HFFc6 (cell line): ENCODE data around the gene ALDH16A1. TPM values are rescaled to one million over a fixed set of nuclear protein-coding genes. Genes with fewer than 3 reads are reported as not detected.

Experiments
- DNase-seq: peaks from one replicate; pipeline ENCODE4 v3.0.0-alpha.2; 2018
- H3K27ac Mint-ChIP-seq: 2 replicates; pipeline ENCODE4 v1.8.0; 2020; ENCODE audit warnings: mild to moderate bottlenecking, mixed read lengths
- H3K27me3 Mint-ChIP-seq: 2 replicates; pipeline ENCODE4 v1.8.0; 2021; ENCODE audit warnings: mild to moderate bottlenecking, moderate library complexity, mixed read lengths; ENCODE audit not compliant: insufficient read depth
- H3K36me3 Mint-ChIP-seq: 2 replicates; pipeline ENCODE4 v1.8.0; 2021; ENCODE audit warnings: low read depth, mixed read lengths
- H3K4me1 Mint-ChIP-seq: 2 replicates; pipeline ENCODE4 v1.8.0; 2020; ENCODE audit warnings: low read depth, mixed read lengths
- H3K4me3 Mint-ChIP-seq: 2 replicates; pipeline ENCODE4 v1.8.0; 2020; ENCODE audit warnings: mild to moderate bottlenecking, moderate library complexity, mixed read lengths
- H3K9me3 Mint-ChIP-seq: 2 replicates; pipeline ENCODE4 v1.8.0; 2020; ENCODE audit warnings: mild to moderate bottlenecking, mixed read lengths
- CTCF ChIP-seq: fragments of 200-600 bp; sonication (generic); IDR thresholded peaks from 2 replicates; pipeline ENCODE4 v1.5.0; 2021; ENCODE audit warnings: antibody characterized with exemption, mild to moderate bottlenecking
- total RNA-seq, 6 experiments: library from RNA; stranded (reverse); fragmentation: NEBNext Ultra II Directional; extraction: Animal tissue kit (Norgen Biotek cat#: 25700); gene quantifications; 2 replicates in 1 of 6; 3 replicates in 5 of 6; pipeline ENCODE4 v1.2.3, GENCODE V29; 2021

The ALDH16A1 gene
- total RNA-seq, 6 experiments from 2014 or later: 13.9 to 23.0 (median 19.8) TPM

GRCh38 chr19:49415810-49416200 is 37.2 kb upstream of the ALDH16A1 start:
- H3K27me3 Mint-ChIP-seq: peaks cover 54% of the 10 kb centered on the region
- no peak for DNase-seq
- no peaks in the 10 kb centered on the region for H3K9me3 Mint-ChIP-seq
- no peak overlapping the region for H3K27ac Mint-ChIP-seq
- TF ChIP-seq CTCF: no peak
- H3K4me1 Mint-ChIP-seq: no peaks in the 10 kb centered on the region
- no peak overlapping the region for H3K4me3 Mint-ChIP-seq
- H3K36me3 Mint-ChIP-seq: no peaks in the 10 kb centered on the region

DNA sequence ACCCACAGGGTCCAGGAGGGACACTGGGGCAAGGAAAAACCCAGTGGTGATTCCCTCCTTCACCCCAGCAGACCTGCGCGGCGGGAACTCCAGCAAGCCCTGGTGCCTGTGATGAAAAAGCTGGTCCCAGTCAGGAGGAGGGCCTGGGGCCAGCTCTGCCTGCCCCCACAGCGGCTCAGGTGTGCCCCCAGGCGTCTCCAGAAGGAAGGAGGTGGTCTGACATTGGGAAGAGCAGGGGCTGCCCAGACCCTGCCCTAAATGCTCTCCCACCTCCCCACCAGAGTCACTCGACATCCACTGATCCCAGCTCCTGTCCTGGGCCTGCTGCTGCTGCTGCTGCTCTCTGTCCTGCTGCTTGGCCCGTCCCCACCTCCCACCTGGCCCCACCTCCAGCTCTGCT is 35.9 kb upstream of the ALDH16A1 start:
- Mint-ChIP-seq H3K4me3 (no peak overlapping the region), H3K27ac (no peak overlapping the region), H3K36me3 (no peaks in the 10 kb centered on the region), H3K27me3 (peaks cover 62% of the 10 kb centered on the region), H3K4me1 (no peaks in the 10 kb centered on the region), H3K9me3 (no peaks in the 10 kb centered on the region)
- TF ChIP-seq CTCF: no peak
- DNase-seq: no peak

DNA sequence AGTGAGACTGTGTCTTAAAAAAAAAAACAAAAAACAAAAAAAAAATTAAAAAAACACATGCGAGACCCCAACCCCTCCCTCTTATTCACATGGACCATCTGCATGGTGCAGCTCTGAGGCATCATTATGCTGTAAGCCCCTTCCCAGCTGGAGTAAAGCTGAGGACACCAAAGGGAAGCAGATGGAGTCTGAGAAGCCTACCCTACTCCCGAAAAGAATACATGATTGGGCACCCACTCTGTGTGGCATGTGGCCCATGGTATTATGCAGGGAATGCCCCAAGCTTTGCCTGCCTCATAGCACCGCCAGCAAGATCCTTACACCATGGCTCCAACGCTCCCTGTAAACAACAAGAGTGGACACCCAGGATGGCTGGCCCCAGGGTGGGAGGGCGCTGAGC is 34.5 kb upstream of the ALDH16A1 start:
- Mint-ChIP-seq H3K27ac (no peak overlapping the region), H3K4me3 (no peak overlapping the region), H3K36me3 (no peaks in the 10 kb centered on the region; the same call in 1 of the 2 replicates), H3K9me3 (no peaks in the 10 kb centered on the region), H3K27me3 (peaks cover 68% of the 10 kb centered on the region), H3K4me1 (peaks cover 7% of the 10 kb centered on the region)
- DNase-seq: no peak
- no peak for TF ChIP-seq CTCF

- no peak for DNase-seq
- TF ChIP-seq CTCF: no peak
- Mint-ChIP-seq H3K4me3 (no peak overlapping the region), H3K9me3 (no peaks in the 10 kb centered on the region), H3K4me1 (peaks cover 11% of the 10 kb centered on the region), H3K27me3 (peaks cover 74% of the 10 kb centered on the region), H3K27ac (no peak overlapping the region), H3K36me3 (no peaks in the 10 kb centered on the region; the same call in 1 of the 2 replicates)
These were observed 33.9 kb upstream of the ALDH16A1 start for GRCh38 chr19:49419173-49419572.

DNA sequence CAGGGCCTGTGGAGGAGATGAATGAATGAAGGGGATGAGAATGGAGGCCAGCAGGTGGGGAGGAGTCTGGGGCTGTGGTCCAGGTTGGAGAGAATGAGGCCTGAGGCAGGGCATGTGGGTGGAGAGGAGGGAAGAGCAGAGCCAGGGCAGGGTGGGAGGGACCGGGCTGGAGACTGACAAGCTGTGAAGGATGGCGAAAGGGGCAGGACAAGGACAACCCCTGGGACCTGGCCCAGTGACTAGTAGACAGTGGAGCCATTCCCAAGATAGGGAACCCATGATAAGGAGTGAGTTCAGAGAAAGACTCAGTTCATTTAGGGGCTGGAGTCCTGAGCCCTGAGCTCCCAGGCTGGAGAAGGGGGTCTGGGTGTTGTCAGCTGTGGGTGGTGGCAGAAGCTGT is 32.8 kb upstream of the ALDH16A1 start:
- Mint-ChIP-seq H3K9me3 (no peaks in the 10 kb centered on the region), H3K27ac (no peak overlapping the region), H3K36me3 (no peaks in the 10 kb centered on the region; the same call in 1 of the 2 replicates), H3K27me3 (peaks cover 80% of the 10 kb centered on the region), H3K4me1 (peaks cover 11% of the 10 kb centered on the region), H3K4me3 (no peak overlapping the region)
- no peak for TF ChIP-seq CTCF
- no peak for DNase-seq
